GM23338 (cell line): ENCODE measurements around the gene SYCP3. TPM values are rescaled to one million over a fixed set of nuclear protein-coding genes. Genes with fewer than 3 reads are reported as not detected.
A peak's percentile ranks its signal among the peaks of the same experiment; 100 is the strongest.

Experiments
- ATAC-seq: fragments of 200-7000 bp; cut with Tn5 transposase; 3 replicates; pipeline ENCODE4 v1.9.1; 2020
- DNase-seq: peaks from one replicate; pipeline ENCODE4 v3.0.0-alpha.2; 2015; ENCODE audit warnings: low spot score
- H2AFZ ChIP-seq: fragments of 200-600 bp; sonication (generic); 2 replicates; pipeline ENCODE4 v1.8.0; 2016; ENCODE audit warnings: antibody characterized with exemption, mild to moderate bottlenecking, moderate library complexity
- H3F3A ChIP-seq: fragments of 200-600 bp; sonication (generic); replicated peaks from 2 replicates; pipeline ENCODE4 v1.8.0; 2017; ENCODE audit warnings: antibody characterized with exemption, mixed run types, low read depth
- H3K27ac ChIP-seq: fragments of 200-600 bp; sonication (generic); 2 replicates; pipeline ENCODE4 v1.6.1; 2016; ENCODE audit warnings: low read depth
- H3K27me3 ChIP-seq: fragments of 200-600 bp; sonication (generic); 2 replicates; pipeline ENCODE4 v1.8.0; 2016; ENCODE audit warnings: mild to moderate bottlenecking, mixed run types, moderate library complexity; ENCODE audit not compliant: insufficient read depth
- H3K36me3 ChIP-seq: fragments of 200-600 bp; sonication (generic); 2 replicates; pipeline ENCODE4 v1.8.0; 2016; ENCODE audit warnings: mild to moderate bottlenecking; ENCODE audit not compliant: insufficient read depth
- H3K4me1 ChIP-seq: fragments of 200-600 bp; sonication (generic); 2 replicates; pipeline ENCODE4 v1.8.0; 2016; ENCODE audit warnings: mild to moderate bottlenecking, moderate library complexity; ENCODE audit not compliant: insufficient read depth
- H3K4me2 ChIP-seq: fragments of 200-600 bp; sonication (generic); 2 replicates; pipeline ENCODE4 v1.7.1; 2017; ENCODE audit warnings: mixed run types
- H3K4me3 ChIP-seq: fragments of 200-600 bp; sonication (generic); 2 replicates; pipeline ENCODE4 v1.6.1; 2016; ENCODE audit warnings: mixed run types
- H3K79me2 ChIP-seq: fragments of 200-600 bp; sonication (generic); replicated peaks from 2 replicates; pipeline ENCODE4 v1.8.0; 2017; ENCODE audit warnings: mild to moderate bottlenecking; ENCODE audit not compliant: insufficient read depth
- H3K9me2 ChIP-seq: fragments of 200-600 bp; sonication (generic); 2 replicates; pipeline ENCODE4 v1.8.0; 2017; ENCODE audit not compliant: insufficient read depth
- H4K20me1 ChIP-seq: fragments of 200-600 bp; sonication (generic); replicated peaks from 2 replicates; pipeline ENCODE4 v1.8.0; 2017; ENCODE audit warnings: mild to moderate bottlenecking; ENCODE audit not compliant: insufficient read depth
- H3K27ac Mint-ChIP-seq: 2 replicates; pipeline ENCODE4 v1.8.0; 2020; ENCODE audit warnings: inconsistent platforms, mild to moderate bottlenecking, moderate library complexity, mixed read lengths
- H3K27me3 Mint-ChIP-seq: 3 replicates; pipeline ENCODE4 v1.8.0; 2022; ENCODE audit warnings: low read depth, mild to moderate bottlenecking, moderate library complexity, mixed read lengths, inconsistent platforms; ENCODE audit not compliant: insufficient read depth, poor library complexity
- H3K36me3 Mint-ChIP-seq: 3 replicates; pipeline ENCODE4 v1.8.0; 2021; ENCODE audit warnings: low read depth, mild to moderate bottlenecking, inconsistent platforms, moderate library complexity, mixed read lengths
- H3K4me1 Mint-ChIP-seq: 3 replicates; pipeline ENCODE4 v1.8.0; 2020; ENCODE audit warnings: mild to moderate bottlenecking, inconsistent platforms, mixed read lengths
- H3K4me3 Mint-ChIP-seq: 3 replicates; pipeline ENCODE4 v1.8.0; 2021; ENCODE audit warnings: moderate library complexity, mild to moderate bottlenecking, inconsistent platforms, mixed read lengths
- H3K9me3 Mint-ChIP-seq: 3 replicates; pipeline ENCODE4 v1.8.0; 2020; ENCODE audit warnings: moderate library complexity, mild to moderate bottlenecking, inconsistent platforms, mixed read lengths
- CREB1 ChIP-seq: fragments of 250-450 bp; sonication (Bioruptor Pico); IDR thresholded peaks from 2 replicates; pipeline ENCODE4 v1.5.0; 2020; ENCODE audit warnings: low read depth, mild to moderate bottlenecking, moderate library complexity
- CTCF ChIP-seq, 2 experiments: fragments of 200-600 bp in 1 of 2; sonication (generic) in 1 of 2; conservative IDR thresholded peaks; 2 replicates each; pipeline versions ENCODE4 v1.5.1 to v1.6.1; 2016 to 2017; ENCODE audit warnings: antibody characterized with exemption in 2 of 2, low read depth in 2 of 2, mild to moderate bottlenecking in 2 of 2, moderate library complexity in 1 of 2
- EZH2 ChIP-seq: fragments of 200-600 bp; sonication (generic); IDR thresholded peaks from one replicate; pipeline ENCODE4 v1.8.0; 2017; ENCODE audit warnings: antibody characterized with exemption, mild to moderate bottlenecking, low read depth; ENCODE audit not compliant: unreplicated experiment
- EZH2phosphoT487 ChIP-seq: fragments of 200-600 bp; sonication (generic); IDR thresholded peaks from one replicate; pipeline ENCODE4 v1.8.1; 2018; ENCODE audit warnings: antibody characterized with exemption; ENCODE audit not compliant: unreplicated experiment
- NANOG ChIP-seq: IDR thresholded peaks from 2 replicates; pipeline ENCODE4 v1.6.1; 2016; ENCODE audit warnings: antibody characterized with exemption, borderline replicate concordance
- POLR2AphosphoS5 ChIP-seq: IDR thresholded peaks from 2 replicates; pipeline ENCODE4 v1.6.1; 2016; ENCODE audit warnings: antibody characterized with exemption, low read depth
- ZNF331 ChIP-seq: fragments of 250-450 bp; sonication (Bioruptor Pico); IDR thresholded peaks from 2 replicates; pipeline ENCODE4 v1.5.0; 2020; ENCODE audit warnings: low read depth, mild to moderate bottlenecking, moderate library complexity
- polyA plus RNA-seq: library from polyadenylated mRNA; unstranded; fragments of >200 nt; fragmentation: Nextera tagmentation; extraction: Ambion mirVana; gene quantifications from 2 replicates; pipeline ENCODE4 v1.2.1, GENCODE V29; 2016
- total RNA-seq: library from RNA; depleted of rRNA; stranded (reverse); fragments of >200 nt; shearing (Covaris generic); gene quantifications from 2 replicates; pipeline ENCODE4 v1.2.3, GENCODE V29; 2014
- TF ChIP-seq, protein P1 (sequence below): fragments of 250-450 bp; sonication (Bioruptor Pico); IDR thresholded peaks from 2 replicates; pipeline ENCODE4 v1.5.0; 2020; ENCODE audit warnings: mild to moderate bottlenecking, moderate library complexity
- TF ChIP-seq, protein P2 (sequence below): IDR thresholded peaks from 2 replicates; pipeline ENCODE4 v1.6.1; 2016; ENCODE audit warnings: antibody characterized with exemption

Gene SYCP3
- total and polyA plus RNA-seq, 2 experiments from 2014 or later = 0.07 to 1.5 TPM

- no peak overlapping the region for H3K4me3 Mint-ChIP-seq
- Histone ChIP-seq H3K27me3 (no peaks in the 10 kb centered on the region), H2AFZ (no peak overlapping the region), H3K4me1 (no peaks in the 10 kb centered on the region), H3K9me2 (no peaks in the 10 kb centered on the region), H3K4me2 (no peak overlapping the region), H3K79me2 (no peaks in the 10 kb centered on the region), H3K4me3 (no peak overlapping the region), H4K20me1 (peaks cover 5% of the 10 kb centered on the region; the same call in 1 of the 2 replicates), H3F3A (no peaks in the 10 kb centered on the region), H3K36me3 (peaks cover 14% of the 10 kb centered on the region; the same call in 1 of the 2 replicates), H3K27ac (no peak overlapping the region)
- H3K4me1 Mint-ChIP-seq = no peaks in the 10 kb centered on the region
- no peak for DNase-seq
- no peak for TF ChIP-seq EZH2
- TF ChIP-seq NANOG = no peak
- peaks cover 4% of the 10 kb centered on the region; the same call in 2 of the 3 replicates for H3K36me3 Mint-ChIP-seq
- no peak for ATAC-seq
- no peaks in the 10 kb centered on the region for H3K9me3 Mint-ChIP-seq
- peaks cover 4% of the 10 kb centered on the region for H3K27me3 Mint-ChIP-seq
- H3K27ac Mint-ChIP-seq = no peak overlapping the region
Measured at GRCh38 chr12:101779626-101780025, 40.4 kb upstream of the SYCP3 start.

DNA sequence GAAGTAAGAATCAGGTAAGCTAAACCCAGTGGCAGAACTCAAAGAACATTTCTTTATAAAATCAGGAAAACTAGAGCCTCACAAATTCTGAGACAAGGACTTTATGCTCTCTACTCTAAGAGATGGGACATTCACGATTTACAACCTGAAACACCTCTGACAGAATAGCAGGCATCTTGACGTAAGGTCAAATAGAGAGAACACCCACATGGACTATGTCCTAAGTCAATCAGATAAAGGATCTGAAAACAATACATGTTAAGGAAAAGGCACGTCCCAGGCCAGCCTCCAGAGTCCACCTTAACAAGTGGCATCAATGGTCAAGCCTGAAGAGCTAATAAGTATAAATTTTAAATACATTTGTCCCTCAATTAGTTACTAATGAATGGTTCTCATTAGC is 39.9 kb upstream of the SYCP3 start:
- no peak overlapping the region for H3K27ac ChIP-seq
- H3K4me1 ChIP-seq = no peaks in the 10 kb centered on the region
- H3F3A ChIP-seq = no peaks in the 10 kb centered on the region
- H3K4me2 ChIP-seq = no peak overlapping the region
- H3K36me3 Mint-ChIP-seq = peaks cover 4% of the 10 kb centered on the region; the same call in 2 of the 3 replicates
- H3K4me1 Mint-ChIP-seq = no peaks in the 10 kb centered on the region
- H3K4me3 ChIP-seq = no peak overlapping the region
- peak overlapping the region; percentile 6; the same call in 1 of the 2 replicates for H3K27ac Mint-ChIP-seq
- no peak overlapping the region for H3K4me3 Mint-ChIP-seq
- peaks cover 4% of the 10 kb centered on the region for H3K27me3 Mint-ChIP-seq
- H4K20me1 ChIP-seq = peaks cover 5% of the 10 kb centered on the region; the same call in 1 of the 2 replicates
- H3K9me2 ChIP-seq = no peaks in the 10 kb centered on the region
- H3K79me2 ChIP-seq = no peaks in the 10 kb centered on the region
- no peak for ATAC-seq
- H3K36me3 ChIP-seq = peaks cover 14% of the 10 kb centered on the region; the same call in 1 of the 2 replicates
- no peak for DNase-seq
- H3K27me3 ChIP-seq = no peaks in the 10 kb centered on the region
- no peaks in the 10 kb centered on the region for H3K9me3 Mint-ChIP-seq
- no peak overlapping the region for H2AFZ ChIP-seq
- TF ChIP-seq EZH2phosphoT487 (no peak), EZH2 (no peak), POLR2AphosphoS5 (no peak), NANOG (no peak), ZNF331 (no peak), CTCF (conservative IDR thresholded peaks at IDR 0.05; ENCODE audit: low read depth in 2 of 2) (no peak), CREB1 (CRISPR knock-in tag) (no peak)
- TF ChIP-seq, protein P1, sequence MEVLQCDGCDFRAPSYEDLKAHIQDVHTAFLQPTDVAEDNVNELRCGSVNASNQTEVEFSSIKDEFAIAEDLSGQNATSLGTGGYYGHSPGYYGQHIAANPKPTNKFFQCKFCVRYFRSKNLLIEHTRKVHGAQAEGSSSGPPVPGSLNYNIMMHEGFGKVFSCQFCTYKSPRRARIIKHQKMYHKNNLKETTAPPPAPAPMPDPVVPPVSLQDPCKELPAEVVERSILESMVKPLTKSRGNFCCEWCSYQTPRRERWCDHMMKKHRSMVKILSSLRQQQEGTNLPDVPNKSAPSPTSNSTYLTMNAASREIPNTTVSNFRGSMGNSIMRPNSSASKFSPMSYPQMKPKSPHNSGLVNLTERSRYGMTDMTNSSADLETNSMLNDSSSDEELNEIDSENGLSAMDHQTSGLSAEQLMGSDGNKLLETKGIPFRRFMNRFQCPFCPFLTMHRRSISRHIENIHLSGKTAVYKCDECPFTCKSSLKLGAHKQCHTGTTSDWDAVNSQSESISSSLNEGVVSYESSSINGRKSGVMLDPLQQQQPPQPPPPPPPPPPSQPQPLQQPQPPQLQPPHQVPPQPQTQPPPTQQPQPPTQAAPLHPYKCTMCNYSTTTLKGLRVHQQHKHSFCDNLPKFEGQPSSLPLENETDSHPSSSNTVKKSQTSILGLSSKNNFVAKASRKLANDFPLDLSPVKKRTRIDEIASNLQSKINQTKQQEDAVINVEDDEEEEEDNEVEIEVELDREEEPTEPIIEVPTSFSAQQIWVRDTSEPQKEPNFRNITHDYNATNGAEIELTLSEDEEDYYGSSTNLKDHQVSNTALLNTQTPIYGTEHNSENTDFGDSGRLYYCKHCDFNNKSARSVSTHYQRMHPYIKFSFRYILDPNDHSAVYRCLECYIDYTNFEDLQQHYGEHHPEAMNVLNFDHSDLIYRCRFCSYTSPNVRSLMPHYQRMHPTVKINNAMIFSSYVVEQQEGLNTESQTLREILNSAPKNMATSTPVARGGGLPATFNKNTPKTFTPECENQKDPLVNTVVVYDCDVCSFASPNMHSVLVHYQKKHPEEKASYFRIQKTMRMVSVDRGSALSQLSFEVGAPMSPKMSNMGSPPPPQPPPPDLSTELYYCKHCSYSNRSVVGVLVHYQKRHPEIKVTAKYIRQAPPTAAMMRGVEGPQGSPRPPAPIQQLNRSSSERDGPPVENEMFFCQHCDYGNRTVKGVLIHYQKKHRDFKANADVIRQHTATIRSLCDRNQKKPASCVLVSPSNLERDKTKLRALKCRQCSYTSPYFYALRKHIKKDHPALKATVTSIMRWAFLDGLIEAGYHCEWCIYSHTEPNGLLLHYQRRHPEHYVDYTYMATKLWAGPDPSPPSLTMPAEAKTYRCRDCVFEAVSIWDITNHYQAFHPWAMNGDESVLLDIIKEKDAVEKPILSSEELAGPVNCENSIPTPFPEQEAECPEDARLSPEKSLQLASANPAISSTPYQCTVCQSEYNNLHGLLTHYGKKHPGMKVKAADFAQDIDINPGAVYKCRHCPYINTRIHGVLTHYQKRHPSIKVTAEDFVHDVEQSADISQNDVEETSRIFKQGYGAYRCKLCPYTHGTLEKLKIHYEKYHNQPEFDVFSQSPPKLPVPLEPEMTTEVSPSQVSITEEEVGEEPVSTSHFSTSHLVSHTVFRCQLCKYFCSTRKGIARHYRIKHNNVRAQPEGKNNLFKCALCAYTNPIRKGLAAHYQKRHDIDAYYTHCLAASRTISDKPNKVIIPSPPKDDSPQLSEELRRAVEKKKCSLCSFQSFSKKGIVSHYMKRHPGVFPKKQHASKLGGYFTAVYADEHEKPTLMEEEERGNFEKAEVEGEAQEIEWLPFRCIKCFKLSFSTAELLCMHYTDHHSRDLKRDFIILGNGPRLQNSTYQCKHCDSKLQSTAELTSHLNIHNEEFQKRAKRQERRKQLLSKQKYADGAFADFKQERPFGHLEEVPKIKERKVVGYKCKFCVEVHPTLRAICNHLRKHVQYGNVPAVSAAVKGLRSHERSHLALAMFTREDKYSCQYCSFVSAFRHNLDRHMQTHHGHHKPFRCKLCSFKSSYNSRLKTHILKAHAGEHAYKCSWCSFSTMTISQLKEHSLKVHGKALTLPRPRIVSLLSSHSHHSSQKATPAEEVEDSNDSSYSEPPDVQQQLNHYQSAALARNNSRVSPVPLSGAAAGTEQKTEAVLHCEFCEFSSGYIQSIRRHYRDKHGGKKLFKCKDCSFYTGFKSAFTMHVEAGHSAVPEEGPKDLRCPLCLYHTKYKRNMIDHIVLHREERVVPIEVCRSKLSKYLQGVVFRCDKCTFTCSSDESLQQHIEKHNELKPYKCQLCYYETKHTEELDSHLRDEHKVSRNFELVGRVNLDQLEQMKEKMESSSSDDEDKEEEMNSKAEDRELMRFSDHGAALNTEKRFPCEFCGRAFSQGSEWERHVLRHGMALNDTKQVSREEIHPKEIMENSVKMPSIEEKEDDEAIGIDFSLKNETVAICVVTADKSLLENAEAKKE = no peak
- TF ChIP-seq, protein P2, sequence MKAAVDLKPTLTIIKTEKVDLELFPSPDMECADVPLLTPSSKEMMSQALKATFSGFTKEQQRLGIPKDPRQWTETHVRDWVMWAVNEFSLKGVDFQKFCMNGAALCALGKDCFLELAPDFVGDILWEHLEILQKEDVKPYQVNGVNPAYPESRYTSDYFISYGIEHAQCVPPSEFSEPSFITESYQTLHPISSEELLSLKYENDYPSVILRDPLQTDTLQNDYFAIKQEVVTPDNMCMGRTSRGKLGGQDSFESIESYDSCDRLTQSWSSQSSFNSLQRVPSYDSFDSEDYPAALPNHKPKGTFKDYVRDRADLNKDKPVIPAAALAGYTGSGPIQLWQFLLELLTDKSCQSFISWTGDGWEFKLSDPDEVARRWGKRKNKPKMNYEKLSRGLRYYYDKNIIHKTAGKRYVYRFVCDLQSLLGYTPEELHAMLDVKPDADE = no peak
